ENCODE results near the gene SLC16A9.

SLC16A9 gene

GRCh38 chr10:59704630-59705029, 5.0 kb downstream of the SLC16A9 start:
- H3K4me3 ChIP-seq (ENCODE audit: insufficient read depth, low read length, poor library complexity, severe bottlenecking) = no peak overlapping the region
- no peaks in the 10 kb centered on the region for H4K20me1 ChIP-seq (ENCODE audit: low read depth, low read length)
- no peaks in the 10 kb centered on the region for H3K27me3 ChIP-seq (ENCODE audit: low read length)
- TF ChIP-seq, protein P1, sequence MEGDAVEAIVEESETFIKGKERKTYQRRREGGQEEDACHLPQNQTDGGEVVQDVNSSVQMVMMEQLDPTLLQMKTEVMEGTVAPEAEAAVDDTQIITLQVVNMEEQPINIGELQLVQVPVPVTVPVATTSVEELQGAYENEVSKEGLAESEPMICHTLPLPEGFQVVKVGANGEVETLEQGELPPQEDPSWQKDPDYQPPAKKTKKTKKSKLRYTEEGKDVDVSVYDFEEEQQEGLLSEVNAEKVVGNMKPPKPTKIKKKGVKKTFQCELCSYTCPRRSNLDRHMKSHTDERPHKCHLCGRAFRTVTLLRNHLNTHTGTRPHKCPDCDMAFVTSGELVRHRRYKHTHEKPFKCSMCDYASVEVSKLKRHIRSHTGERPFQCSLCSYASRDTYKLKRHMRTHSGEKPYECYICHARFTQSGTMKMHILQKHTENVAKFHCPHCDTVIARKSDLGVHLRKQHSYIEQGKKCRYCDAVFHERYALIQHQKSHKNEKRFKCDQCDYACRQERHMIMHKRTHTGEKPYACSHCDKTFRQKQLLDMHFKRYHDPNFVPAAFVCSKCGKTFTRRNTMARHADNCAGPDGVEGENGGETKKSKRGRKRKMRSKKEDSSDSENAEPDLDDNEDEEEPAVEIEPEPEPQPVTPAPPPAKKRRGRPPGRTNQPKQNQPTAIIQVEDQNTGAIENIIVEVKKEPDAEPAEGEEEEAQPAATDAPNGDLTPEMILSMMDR (IDR thresholded peaks at IDR 0.05; ENCODE audit: insufficient read depth, low read length, poor library complexity, severe bottlenecking) = no peak
- no peak for TF ChIP-seq EZH2phosphoT487 (conservative IDR thresholded peaks at IDR 0.05; ENCODE audit: low read length)
- H3K9me2 ChIP-seq (replicated peaks; ENCODE audit: insufficient read depth, low read length) = no peaks in the 10 kb centered on the region
- no peaks in the 10 kb centered on the region for H3K79me2 ChIP-seq (ENCODE audit: insufficient read depth, low read length)
- H3K27ac ChIP-seq (ENCODE audit: low read depth, low read length) = no peak overlapping the region
- no peak overlapping the region for H2AFZ ChIP-seq (ENCODE audit: low read depth, low read length, severe bottlenecking)
- no peaks in the 10 kb centered on the region for H3K36me3 ChIP-seq (ENCODE audit: low read length)
- no peak overlapping the region for H3K9ac ChIP-seq (ENCODE audit: low read length)
- no peak overlapping the region for H3K4me2 ChIP-seq (ENCODE audit: low read depth, low read length, poor library complexity, severe bottlenecking)
- H3K9me3 ChIP-seq (ENCODE audit: insufficient read depth, low read length) = no peaks in the 10 kb centered on the region
- no peaks in the 10 kb centered on the region for H3F3A ChIP-seq (ENCODE audit: insufficient read depth)

DNA sequence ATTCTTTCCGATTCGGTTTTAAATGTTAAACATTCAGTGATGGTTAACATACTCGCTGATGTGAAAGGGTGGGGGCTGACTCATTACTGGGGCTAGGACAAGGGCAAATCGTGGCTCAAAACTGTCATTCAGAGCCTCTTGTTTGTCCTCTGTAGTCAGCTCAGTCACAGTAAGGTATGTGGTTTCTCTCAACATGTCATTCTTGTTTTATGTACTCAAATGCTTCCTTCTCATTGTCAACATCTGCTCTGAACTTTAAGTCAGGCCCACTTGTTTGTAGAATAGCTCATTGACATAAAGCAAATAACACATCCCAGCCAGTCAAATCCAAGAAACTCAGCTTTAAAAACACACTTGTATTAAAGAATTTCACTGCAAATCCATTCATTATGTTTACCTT, 7.3 kb downstream of the SLC16A9 start:
- Histone ChIP-seq H3K9ac (ENCODE audit: low read length) (no peak overlapping the region), H3K79me2 (ENCODE audit: insufficient read depth, low read length) (no peaks in the 10 kb centered on the region), H3K27ac (ENCODE audit: low read depth, low read length) (no peak overlapping the region), H3K9me2 (replicated peaks; ENCODE audit: insufficient read depth, low read length) (no peaks in the 10 kb centered on the region), H3K36me3 (ENCODE audit: low read length) (no peaks in the 10 kb centered on the region), H3K4me3 (ENCODE audit: insufficient read depth, low read length, poor library complexity, severe bottlenecking) (no peak overlapping the region), H3F3A (ENCODE audit: insufficient read depth) (no peaks in the 10 kb centered on the region), H3K4me2 (ENCODE audit: low read depth, low read length, poor library complexity, severe bottlenecking) (no peak overlapping the region), H2AFZ (ENCODE audit: low read depth, low read length, severe bottlenecking) (no peak overlapping the region), H3K27me3 (ENCODE audit: low read length) (no peaks in the 10 kb centered on the region), H3K9me3 (ENCODE audit: insufficient read depth, low read length) (no peaks in the 10 kb centered on the region), H4K20me1 (ENCODE audit: low read depth, low read length) (no peaks in the 10 kb centered on the region)
- TF ChIP-seq EZH2phosphoT487 (conservative IDR thresholded peaks at IDR 0.05; ENCODE audit: low read length) = no peak
- TF ChIP-seq, protein P1 (IDR thresholded peaks at IDR 0.05; ENCODE audit: insufficient read depth, low read length, poor library complexity, severe bottlenecking) = no peak

- Histone ChIP-seq H3K4me2 (ENCODE audit: low read depth, low read length, poor library complexity, severe bottlenecking) (no peak overlapping the region), H3K36me3 (ENCODE audit: low read length) (no peaks in the 10 kb centered on the region), H4K20me1 (ENCODE audit: low read depth, low read length) (no peaks in the 10 kb centered on the region), H2AFZ (ENCODE audit: low read depth, low read length, severe bottlenecking) (no peak overlapping the region), H3K27ac (ENCODE audit: low read depth, low read length) (no peak overlapping the region), H3K9ac (ENCODE audit: low read length) (no peak overlapping the region), H3K9me2 (replicated peaks; ENCODE audit: insufficient read depth, low read length) (no peaks in the 10 kb centered on the region), H3K9me3 (ENCODE audit: insufficient read depth, low read length) (no peaks in the 10 kb centered on the region), H3K27me3 (ENCODE audit: low read length) (no peaks in the 10 kb centered on the region), H3K4me3 (ENCODE audit: insufficient read depth, low read length, poor library complexity, severe bottlenecking) (no peak overlapping the region), H3K79me2 (ENCODE audit: insufficient read depth, low read length) (no peaks in the 10 kb centered on the region), H3F3A (ENCODE audit: insufficient read depth) (no peaks in the 10 kb centered on the region)
- no peak for TF ChIP-seq EZH2phosphoT487 (conservative IDR thresholded peaks at IDR 0.05; ENCODE audit: low read length)
- TF ChIP-seq, protein P1 (IDR thresholded peaks at IDR 0.05; ENCODE audit: insufficient read depth, low read length, poor library complexity, severe bottlenecking) = no peak
These were observed 8.9 kb downstream of the SLC16A9 start for GRCh38 chr10:59700709-59701108.

All from SU-DHL-6 (cell line).